Stimulated activated CD8-positive, alpha-beta memory T cell treated with anti-CD3 and anti-CD28 coated beads, Interleukin-15, amount 100 ng/mL, for 4 hours (primary cell): Measurements from ENCODE around the gene DNAJB1.
"Not testable (repeated sequence)": the region's sequence is repeated elsewhere in the genome, so short reads cannot be mapped to it uniquely, and the experiment has no call there.

Source experiments
- DNase-seq, 2 donors: peaks; one replicate each; pipeline ENCODE4 v3.0.0-alpha.2; 2020; ENCODE audit warnings: low read depth in 2 of 2

The DNAJB1 gene

DNA sequence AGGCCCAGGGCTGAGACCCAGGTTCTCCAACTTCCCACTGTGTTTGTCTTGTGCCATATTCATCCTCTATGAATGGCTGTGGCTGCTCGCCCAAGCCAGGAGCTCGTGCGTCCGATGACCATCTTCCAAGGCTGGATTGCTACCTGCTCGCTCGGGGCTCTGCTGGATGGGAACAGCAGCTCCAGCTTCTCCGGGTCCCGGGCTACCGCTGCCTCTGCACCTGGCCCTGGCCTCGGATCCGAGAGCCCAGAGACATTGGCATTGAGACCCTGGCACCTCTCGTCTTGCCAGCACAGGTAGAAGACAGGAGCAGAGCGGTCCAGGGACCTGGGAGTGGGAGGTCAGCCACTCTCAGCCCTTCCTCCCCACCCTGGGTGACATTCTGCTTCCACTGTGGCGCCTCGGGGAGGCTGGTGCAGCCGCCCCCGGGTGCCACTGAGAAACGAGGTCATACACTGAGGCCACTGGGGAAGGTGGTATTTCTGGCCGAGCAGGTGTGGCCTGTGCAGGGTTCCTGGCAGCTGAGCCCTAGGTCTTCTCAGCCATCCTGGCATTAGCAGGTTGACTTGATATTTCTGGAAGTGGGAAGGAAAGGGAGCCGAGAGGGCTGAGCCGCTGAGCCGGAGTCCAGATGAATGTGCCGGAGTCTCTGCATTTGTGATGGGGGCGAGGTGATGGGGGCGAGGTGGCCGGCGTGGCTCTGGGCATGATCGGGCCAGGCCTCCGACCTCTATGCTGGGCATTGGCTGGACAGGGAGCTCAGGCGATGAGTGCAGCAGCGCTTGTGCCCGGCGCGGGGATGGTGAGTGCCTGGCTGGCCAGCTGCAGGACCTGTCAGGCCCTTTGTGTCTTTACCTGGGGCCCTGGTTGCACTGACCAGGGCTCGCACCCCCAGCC, 35.1 kb upstream of the DNAJB1 start:
- no peak for DNase-seq

GRCh38 chr19:14552006-14552360, 33.8 kb upstream of the DNAJB1 start:
- DNase-seq: not testable (repeated sequence)

DNA sequence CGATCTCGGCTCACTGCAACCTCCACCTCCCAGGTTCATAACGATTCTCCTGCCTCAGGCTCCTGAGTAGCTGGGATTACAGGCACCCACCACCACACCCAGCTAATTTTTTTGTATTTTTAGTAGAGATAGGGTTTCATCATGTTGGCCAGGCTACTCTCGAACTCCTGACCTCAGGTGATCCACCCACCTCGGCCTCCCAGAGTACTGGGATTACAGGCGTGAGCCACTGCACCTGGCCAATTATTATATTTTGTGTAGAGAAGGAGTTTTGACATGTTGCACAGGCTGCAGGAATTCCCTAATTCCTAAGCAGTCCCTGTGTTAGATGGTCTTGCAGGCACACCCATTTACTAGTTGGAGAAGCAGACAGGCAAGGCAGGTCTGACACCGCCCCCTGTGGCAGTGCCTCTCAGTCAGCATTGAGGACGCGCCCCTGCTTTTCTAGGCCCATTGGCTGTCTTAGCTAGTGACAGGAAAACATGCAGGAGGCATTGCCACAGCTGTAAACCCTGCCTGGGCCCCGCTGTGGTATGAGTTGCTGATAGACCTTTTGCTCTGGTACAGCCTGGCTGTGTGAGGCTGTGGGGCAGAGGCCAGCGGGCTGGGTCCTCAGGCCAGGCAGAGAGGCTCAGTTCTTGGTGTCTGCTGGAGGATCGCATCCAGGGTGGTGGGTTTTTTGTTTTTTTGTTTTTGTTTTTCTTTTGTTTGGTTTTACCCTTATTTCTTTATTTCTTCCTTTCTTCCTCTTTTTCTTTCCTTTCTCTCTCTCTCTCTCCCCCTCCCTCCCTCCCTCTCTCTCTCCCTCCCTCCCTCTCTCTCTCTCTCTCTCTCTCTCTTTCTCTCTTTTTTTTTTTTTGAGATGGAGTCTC, 33.2 kb upstream of the DNAJB1 start:
- peak; percentile 41 to 46 for DNase-seq

DNA sequence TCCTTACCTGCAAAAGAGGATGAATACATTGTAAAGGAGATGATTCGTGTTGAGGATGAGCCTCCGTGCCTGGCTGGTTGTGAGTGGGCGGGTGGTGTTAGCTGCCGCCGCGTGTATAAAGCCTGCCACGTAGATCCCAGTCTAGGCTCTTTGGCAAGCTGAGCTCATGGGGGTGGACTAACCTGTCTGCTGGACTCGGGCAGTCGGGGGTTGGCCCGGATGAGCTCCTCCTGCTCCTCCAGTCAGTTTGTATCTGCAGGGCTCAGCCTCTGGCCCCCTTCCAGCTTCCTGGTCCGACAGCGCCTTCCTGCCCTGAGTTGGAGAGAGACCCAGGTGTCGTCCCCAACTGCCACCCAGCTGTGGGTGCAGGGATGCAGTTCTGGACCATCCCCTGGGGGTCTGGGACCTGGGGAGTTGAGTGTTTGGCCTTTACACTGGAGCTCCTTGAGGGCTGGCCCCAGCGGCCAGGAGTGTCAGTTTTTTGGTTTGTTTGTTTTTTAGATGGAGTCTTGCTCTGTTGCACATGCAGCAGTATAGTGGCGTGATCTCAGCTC, 32.1 kb upstream of the DNAJB1 start:
- no peak for DNase-seq

- DNase-seq: no peak
Observed at GRCh38 chr19:14545716-14546082, 27.5 kb upstream of the DNAJB1 start.

DNA sequence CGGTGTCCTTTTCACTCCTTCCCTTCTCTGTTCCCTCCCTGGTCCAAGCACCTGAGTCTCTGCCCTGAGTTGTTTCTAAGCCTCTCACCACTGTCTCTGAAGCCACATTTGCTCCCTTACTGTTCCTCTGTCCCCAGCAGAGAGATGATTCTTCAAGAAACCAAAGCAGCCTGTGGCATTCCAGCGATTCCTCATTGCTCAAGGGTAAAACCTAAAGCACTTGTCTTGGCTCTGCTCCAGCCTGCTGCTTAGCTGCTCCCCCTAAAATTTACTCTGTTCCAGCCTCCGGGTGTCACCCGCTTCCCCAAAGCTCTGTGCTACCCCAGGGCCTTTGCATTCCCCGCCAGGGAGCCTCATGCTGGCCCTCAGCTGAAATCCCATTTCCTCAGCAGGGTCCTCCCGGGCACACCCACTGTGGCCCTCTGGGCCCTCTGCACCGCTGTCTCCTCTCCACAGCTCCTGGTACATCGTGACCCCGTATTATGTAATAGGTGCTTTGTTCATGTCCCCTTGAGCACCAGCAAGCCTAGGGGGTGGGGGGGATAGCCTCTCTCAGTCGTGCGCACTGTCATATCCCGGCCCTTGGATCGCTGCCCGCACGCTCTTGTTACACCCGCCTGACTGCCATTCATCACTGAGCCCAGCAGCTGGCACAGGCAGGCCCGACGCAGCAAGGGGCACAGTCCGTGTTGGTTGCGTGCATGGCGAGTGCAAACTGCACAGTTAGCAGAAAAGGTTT, 26.9 kb upstream of the DNAJB1 start:
- DNase-seq: no peak

GRCh38 chr19:14544047-14544446, 25.9 kb upstream of the DNAJB1 start:
- no peak for DNase-seq

DNA sequence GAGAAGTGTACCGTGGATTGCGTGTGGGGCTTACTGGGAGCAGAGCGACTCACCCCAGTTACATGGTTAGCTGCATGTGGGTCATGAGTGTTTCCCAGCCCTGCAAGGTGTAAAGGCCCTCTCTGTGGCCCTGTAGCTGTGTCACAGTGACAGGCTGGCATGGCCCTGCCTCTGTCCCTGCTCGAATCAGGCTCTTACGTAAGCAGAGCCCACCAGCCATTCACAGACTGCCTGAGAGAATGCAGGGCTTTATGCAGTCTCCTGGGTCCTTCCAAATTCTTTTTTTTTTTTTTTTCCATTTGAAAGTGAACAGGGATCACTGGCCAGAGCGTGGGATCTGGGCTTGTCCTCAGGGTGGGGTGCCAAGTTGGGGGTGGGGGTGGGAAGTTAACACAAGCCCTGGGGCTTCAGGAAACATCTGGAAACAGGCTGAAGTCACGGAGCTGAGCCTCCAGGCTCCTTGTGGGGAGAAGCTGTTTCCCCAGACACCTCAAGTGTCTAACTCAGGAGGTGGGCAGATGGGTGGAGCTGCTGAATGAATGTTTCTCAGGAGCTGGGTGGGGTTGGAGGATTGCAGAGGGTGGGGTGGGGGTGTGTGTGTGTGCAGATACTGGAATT, 24.6 kb upstream of the DNAJB1 start:
- DNase-seq: no peak

- not testable (repeated sequence) for DNase-seq
Observed at GRCh38 chr19:14541979-14542378, 23.8 kb upstream of the DNAJB1 start.

GRCh38 chr19:14540741-14541525, 22.7 kb upstream of the DNAJB1 start:
- DNase-seq: no peak

GRCh38 chr19:14536926-14537692, 18.9 kb upstream of the DNAJB1 start:
- DNase-seq: no peak

DNA sequence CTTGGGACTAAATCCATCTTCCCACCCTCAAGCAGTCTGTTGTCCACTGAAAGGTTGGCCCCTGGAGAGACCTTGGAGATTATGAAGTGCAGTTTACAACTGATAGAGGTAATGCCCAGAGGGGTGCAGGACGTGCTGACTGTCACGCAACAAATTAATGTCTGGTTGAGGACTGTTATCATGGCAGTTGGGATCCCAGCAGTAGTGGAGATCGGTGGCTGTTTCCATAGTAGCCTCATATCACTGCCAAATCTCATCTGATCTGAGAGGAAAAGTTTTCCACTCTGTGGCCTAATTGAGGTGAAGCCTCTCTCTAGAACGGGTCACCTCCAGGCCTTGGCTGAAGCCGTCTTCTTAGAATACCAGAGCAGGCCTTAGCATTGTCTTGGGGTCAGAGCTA, 15.3 kb upstream of the DNAJB1 start:
- no peak for DNase-seq

DNA sequence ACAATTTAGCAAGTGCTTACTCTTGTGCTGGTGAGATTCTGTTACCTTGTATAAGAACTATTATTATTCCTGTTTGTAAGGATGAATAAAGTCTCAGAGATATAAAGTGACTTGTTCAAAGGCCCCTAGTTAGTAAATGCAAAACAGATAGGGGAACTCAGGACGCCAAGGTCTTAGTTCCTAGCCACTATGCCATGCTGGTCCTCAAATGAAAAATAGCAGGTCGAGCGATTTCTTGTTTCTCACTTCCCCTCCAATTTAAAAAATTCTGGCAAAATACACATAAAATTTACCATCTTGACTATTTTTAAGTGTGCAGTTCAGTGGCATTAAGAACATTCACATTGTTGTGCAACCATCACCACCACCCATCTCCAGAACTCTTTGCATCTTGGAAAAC, 12.3 kb upstream of the DNAJB1 start:
- no peak for DNase-seq

DNA sequence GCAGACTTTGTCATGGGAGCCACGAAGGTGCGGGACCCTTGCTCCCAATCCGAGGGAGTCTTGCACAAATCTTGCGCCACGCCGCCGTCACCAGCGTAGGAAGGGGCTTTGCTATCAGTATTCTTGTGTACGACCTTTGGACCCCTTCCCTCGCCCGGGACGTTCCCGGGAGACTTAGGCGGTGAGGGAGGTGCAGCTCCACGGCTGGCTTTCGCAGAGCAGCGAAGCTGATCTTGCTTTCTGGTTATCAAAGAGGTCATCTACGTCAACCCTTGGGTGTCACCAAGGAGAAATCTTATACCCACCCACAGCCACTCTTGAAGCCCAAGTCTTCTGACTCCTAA, 11.8 kb upstream of the DNAJB1 start:
- no peak for DNase-seq

- DNase-seq: peak; percentile 99 to 100
Observed at GRCh38 chr19:14529254-14530004, 11.2 kb upstream of the DNAJB1 start, which contains the start of gene TECR. TECR (plus strand) TSS chr19:14529594; CDS start chr19:14529697, 103 bp downstream.

GRCh38 chr19:14528419-14529253, 10.4 kb upstream of the DNAJB1 start:
- no peak for DNase-seq

DNA sequence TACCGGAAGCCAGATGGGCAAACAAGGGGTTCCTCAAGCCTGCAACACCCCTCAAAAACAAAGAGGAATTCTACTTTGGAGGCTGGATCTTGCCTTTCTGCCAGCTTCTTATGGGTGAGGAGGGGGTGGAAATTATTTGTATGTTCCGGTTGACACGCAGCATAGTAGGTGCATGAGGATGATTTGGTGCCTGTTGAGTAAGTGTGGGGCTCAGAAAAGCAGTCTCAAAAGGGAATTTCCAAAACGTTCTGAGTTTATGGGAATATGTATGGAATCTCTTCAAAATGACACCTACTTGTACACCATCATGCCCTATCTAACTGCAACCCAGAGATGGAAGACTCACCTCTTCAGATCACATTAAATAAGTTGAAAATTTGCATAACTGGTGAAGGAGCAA, 8.2 kb upstream of the DNAJB1 start:
- DNase-seq: no peak

DNA sequence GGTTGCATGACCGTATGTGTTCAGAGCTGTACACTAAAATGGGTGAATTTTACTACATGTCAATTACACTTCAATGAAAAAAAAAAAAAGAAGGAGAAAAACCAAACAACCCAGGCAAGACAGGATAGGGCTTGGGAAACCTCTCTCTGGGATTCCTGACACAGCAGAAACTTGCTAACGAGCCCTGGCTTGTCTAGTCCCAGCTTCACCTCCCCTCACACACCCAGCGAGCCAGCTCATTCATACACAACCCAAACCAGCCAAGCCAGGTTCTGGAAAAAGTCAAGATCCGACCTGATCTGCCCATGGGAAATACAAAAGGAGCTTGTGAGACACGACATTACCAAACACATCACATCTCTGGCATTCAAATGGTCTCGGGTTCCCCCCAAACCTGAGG, 7.5 kb upstream of the DNAJB1 start:
- DNase-seq: no peak
